ENCODE results near the gene PADI2.
"Not testable (repeated sequence)": the region's sequence is repeated elsewhere in the genome, so short reads cannot be mapped to it uniquely, and the experiment has no call there.

The PADI2 gene

DNA sequence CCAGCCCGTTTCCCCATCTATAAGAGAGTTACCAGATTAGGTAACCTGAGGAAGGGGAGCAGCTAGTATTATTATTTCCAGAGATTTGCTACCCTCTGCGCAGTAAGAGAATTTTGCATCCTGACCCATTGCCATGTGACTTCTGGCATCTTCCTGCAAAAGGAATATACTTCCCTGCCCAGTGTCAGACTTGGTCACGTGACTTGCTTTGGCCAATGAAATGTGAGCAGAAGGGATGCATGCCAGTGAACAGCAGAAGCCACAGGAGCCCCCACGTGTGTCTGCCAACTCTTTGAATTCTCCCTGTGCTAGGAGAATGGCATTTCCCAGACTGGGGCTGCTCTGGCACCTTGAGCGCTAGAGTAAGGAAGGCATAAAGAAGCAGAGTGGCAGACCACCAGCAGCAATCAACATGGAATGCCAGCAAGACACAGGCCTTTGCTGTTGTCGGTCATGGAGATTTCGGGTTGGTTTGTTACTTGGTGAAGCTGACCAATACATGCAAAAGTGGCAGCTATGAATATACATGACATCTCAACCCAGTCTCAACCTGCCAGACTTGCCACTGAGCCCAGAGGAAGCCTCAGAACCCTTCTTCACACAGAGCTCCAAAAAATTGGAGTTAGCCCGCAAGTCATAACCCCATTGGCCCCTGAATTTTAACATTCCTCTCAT is 39.0 kb downstream of the PADI2 start:
- DNase-seq, result no peak

DNA sequence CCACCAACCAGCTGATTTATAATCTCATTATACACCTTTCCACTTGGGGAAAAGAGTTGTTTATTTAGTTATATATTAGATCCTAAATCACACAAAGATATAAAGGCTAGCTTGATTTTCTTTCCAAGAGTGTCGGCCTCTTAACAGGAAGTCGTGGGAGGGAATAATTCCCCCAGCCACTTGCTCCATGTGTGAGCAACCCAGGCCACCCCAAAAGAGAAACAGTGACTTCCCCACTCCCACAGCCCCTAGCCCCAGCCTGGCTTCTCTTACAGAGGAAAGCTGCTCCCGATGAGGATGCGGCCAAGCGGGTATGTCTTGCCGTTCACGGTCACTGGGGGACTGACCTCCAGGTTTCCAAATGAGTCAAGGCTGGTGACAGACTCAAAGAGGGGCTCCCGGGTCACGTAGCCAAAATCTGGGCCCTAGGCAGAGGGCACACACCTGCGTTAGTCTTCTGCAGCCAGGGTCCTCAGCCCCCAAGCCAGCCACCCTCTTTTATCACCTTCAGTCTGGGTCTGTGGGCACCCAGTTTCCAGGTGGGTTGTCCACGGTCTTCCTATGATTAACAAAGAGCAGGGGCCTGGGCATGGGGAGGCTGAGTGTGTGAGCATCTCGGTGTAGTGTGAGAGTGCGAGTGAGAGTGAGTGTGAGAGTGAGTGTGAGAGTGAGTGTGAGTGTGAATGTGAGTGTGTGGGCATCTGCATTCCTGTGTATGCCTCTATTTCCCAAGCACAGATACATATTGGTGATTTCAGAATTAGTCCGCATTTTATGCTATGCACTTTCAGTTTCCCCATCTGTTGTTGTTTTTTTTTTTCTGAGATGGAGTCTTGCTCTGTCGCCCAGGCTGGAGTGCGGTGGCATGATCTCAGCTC is 40.0 kb downstream of the PADI2 start:
- DNase-seq, result no peak

- no peak for DNase-seq
Measured at GRCh38 chr1:17075470-17076255, 43.6 kb downstream of the PADI2 start.

DNA sequence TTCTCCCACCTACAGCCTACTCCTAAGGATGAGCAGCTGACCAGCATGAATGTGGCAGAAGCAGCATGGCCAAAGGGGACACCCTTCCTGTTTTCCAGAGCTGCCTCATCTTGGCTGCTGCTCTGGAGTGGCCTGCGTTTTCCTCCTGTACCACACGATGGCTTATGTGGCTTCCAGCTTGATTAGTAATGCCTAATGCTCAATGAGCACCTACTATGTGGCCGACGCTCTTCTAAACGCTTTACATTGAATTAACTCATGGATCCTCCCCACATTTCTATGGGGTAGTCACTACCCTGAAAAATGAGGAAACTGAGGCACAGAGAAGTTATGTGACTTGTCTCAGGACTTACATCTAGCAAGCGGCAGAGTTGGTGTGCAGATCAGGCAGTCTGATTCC is 47.5 kb downstream of the PADI2 start:
- DNase-seq, result no peak

DNA sequence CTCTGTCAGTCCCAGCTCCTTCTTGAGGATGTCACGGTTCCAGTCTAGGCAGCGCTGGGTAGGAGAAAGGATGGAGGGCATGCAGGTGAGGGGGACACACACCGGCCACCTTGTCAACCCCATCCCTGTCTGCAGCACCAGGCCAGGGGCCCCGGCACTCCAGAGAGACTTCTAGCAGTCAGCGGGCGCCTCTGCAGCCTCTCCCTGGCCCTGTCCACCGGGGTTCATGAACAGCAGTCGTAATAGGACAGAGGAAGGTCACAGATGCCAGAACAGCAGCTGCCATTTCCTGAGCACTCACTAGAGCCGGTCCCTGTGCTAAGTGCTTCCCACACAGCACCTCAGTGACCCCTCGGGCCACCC is 49.1 kb downstream of the PADI2 start:
- no peak for DNase-seq

DNA sequence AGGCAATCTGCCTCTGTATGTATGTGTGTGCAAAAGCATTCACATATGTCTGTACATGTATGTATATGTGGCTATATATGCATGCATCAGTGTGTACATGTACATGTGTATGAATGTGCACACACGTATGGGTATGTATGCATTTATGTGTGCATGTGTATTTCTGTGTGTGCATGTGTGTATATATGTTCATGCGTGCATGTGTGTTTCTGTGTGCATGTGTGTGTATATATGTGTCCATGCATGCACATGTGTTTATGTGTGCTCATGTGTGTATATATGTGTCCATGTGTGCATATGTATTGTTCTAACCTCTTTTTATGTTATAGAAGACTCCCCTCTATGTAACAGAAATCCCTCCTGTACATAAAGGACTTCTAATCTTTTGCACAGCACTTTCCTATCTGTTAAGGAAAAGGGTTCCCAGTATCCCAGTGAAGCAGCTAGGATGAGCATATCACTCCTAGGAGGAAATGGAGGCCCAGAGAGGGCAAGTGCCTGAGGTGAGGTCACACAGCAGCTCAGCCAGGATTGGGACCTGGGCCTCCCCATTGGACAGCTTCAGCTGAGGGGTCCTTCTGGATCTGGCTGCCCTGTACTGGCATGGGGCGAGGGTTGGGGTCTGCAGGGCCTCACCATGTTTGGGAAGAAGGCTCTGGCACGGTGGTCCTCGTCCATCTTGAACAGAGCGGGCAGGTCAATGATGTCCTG is 49.6 kb downstream of the PADI2 start:
- DNase-seq, result no peak

- no peak for DNase-seq
Measured at GRCh38 chr1:17068789-17069188, 50.5 kb downstream of the PADI2 start.

DNA sequence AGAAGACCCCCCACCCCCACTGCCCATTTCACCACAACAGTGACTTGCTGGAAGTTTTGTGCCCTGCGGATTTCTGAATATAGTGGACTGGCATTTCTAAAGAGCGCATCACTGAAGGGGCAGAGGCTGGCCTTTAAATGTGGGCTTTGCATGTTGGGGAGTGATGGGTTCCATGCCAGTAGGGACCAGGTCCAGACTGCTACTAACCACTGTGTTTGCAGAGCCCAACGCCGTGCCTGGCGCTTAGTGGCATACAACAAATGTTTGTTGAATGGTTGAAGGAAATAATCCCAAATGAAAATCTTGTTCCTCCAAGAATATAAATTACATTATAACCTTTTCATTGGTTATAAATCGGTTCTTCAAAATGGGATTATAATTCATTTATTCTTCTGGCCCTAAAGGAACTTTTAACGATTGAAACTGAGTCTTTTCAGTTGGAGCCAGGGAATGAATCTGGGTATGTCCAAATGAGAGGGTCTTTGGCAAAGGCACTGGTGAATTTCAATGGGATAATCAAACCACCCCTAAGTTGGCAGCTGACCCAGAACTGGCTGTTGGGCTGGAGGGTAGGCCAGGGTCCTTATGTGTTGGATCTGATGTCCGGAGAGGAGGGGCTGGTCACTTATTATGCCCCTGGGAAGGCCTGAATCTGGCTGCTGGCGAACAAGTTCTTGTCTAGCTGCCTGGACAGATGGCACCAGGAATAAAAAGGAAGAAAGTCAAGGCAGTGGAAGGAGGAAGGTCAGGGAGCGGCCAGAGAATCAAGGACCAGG is 51.6 kb downstream of the PADI2 start:
- DNase-seq, result no peak

DNA sequence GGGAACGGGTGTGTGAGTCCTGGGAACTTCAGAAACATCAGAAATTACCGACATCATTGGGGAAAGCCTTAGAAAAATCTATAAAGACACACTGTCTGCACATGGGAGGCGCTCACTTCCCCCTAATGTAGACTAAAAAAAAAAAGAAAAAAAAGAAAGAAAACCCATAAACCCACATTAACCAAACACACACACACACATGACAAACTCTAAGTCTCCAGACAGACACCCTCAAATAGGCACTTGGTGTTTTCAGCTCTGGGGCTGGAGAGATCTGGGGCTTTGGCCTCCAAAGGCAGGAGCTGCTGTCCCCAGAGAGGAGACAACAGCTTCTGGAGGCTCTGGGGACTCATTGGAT is 52.2 kb downstream of the PADI2 start:
- no peak for DNase-seq

DNA sequence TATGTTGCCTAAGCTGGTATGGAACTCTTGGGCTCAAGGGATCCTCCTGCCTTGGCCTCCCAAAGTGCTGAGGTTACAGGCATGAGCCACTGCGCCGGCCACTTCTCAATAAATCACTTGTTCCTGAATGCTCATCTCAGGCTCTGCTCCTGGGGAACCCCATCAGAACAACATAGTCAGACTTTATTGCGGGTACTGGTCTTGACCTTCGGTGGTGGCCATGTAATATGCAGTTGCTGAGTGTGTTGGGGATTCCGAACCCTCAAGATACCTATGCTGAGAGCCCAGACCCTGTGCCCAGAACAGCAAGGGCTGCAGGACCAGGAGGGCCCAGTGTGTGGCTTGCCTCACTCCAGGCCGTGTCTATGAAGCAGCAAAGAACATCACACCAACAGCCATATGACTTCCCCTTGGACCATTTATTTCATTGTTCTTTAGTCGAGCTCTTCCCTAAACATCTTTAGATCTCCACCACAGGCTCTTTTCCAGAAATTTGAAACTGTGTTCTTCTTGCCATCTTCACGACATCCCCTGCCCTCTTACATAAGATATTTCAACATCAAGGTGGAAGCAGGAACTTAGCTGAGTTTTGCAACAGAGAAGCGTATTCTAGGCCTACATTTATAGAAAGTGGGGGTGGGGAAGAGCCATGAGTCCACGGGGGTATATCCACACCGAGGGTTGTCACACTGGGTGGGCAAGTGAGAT is 52.7 kb downstream of the PADI2 start:
- no peak for DNase-seq

- no peak for DNase-seq
Measured at GRCh38 chr1:17065666-17066065, 53.6 kb downstream of the PADI2 start.

- DNase-seq, result not testable (repeated sequence)
Measured at GRCh38 chr1:17062751-17063150, 56.5 kb downstream of the PADI2 start.

DNA sequence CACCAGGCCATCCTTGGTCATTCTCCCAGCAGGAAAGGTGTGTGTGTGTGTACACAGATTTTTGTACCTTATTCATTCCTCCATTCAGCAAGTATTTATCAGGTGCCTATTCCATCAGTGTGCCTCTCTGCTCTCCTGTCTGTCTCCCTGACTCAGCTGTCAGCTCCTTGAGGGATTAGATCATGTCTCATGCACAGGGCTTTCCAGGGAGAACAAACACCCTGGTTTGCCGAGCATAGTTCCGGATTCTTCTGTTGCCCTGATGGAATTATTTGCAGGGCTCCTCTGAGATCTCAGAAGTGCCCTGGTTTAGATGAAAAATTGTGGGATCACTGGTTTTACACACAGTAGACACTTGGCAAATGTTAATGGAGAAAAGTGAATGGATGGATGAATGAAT is 57.4 kb downstream of the PADI2 start:
- peak; percentile 62 for DNase-seq

DNA sequence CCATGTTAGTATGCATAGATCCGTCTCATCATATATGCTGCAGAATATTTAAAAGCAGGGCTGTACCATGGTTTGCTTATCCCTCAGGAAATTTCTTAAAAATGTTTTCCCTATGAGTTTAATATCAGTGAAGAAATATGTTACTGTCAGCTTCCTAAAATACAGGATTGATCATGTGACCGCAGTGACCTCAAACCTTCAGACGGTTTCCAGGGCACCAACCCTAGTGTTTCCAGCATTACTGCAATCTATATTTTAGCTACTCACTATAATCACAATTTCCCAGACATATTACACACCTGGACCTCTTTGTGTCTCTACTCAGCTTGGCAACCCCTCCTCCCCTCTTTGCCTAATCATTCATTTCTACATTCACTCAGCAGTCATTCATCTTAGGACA is 57.8 kb downstream of the PADI2 start:
- no peak for DNase-seq

DNA sequence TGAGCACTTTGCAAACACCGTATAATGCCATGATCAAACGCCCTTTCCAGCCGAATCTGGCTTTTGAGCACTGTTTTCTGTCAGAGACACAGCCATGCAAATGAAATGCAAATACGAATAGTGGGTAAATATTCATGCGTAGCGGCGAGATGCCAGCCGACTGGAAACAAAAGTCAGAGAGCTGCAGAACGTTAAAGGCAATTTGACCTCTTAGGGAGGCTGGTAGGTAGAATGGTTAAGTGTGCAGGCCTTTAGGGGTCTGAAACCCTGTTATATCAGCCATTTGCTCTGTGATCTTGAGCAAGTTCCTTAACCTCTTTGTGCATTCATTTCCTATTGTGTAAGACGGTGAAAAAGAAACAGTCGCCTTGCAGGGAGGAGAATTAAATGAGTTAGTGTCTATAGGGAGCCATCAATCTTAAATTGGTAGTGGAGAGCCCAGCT is 58.9 kb downstream of the PADI2 start:
- no peak for DNase-seq

DNA sequence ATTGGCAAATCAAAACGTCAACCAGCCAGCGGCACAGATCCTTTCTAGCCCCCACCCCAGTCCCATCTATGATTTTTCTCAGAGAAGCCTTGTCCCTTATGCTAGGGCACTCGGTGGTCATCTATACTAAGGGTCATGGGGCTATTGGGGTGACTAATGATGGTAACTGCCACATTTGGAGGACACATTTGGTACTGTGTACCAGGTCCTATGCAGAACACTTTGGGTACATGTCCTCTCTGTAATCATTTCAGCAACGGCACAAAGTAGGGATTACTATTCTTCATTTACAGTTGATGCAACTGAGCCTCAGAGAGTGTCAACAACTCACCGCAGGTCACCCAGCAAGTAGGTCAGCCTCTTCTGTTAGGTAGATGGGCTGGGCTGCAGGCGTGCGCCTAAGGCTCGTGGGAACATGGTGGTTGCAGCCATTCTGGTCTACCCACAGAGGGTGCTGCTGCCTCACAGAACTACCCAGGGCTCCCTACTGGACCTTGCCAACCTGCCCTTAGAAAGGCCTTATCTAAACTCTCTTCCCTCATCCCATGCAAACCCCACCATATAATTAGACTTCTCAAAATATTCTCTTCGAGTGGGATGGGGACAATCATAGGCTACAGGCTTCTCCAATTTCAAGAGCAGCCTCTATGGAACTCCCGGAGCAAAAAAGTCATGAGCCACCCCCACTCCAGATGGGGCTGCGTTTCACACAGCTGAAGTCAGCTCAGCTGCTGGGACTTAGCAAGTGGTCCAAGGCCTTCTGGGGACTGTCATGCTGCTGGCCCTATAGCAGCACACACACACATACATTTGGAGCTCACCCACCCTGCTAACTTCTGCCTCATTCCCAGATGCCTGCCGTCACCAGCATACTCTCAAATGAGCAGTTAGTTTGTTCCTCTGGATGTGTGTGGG is 59.6 kb downstream of the PADI2 start:
- DNase-seq, result peak; percentile 71

- no peak for DNase-seq
Measured at GRCh38 chr1:17056551-17056950, 62.7 kb downstream of the PADI2 start.

- DNase-seq, result no peak
Measured at GRCh38 chr1:17055801-17056200, 63.5 kb downstream of the PADI2 start.

GRCh38 chr1:17053685-17054410 is 65.4 kb downstream of the PADI2 start, which contains the start of gene SDHB:
Gene SDHB, minus strand, starts transcription at chr1:17054032. Its CDS starts 13 bp downstream, at chr1:17054019.
- peak; percentile 96 for DNase-seq

Measured in NCI-H146 (cell line).